GM12801 (cell line): ENCODE data around the gene AFG1L.

ENCODE experiments used
- CTCF ChIP-seq: IDR thresholded peaks from one replicate; pipeline ENCODE4 v1.5.1; 2011; ENCODE audit warnings: control low read depth; ENCODE audit not compliant: insufficient read length; ENCODE audit errors: extremely low read depth

Gene AFG1L

GRCh38 chr6:108359901-108360882, 65.3 kb downstream of the AFG1L start:
- TF ChIP-seq CTCF, result no peak

- no peak for TF ChIP-seq CTCF
Measured at GRCh38 chr6:108360919-108361311, 66.1 kb downstream of the AFG1L start.

GRCh38 chr6:108361312-108361932, 66.6 kb downstream of the AFG1L start:
- no peak for TF ChIP-seq CTCF

- TF ChIP-seq CTCF, result no peak
Measured at GRCh38 chr6:108362455-108362854, 67.6 kb downstream of the AFG1L start.

- no peak for TF ChIP-seq CTCF
Measured at GRCh38 chr6:108363113-108363512, 68.3 kb downstream of the AFG1L start.

- TF ChIP-seq CTCF, result no peak
Measured at GRCh38 chr6:108363889-108364313, 69.0 kb downstream of the AFG1L start.

GRCh38 chr6:108364470-108364869, 69.6 kb downstream of the AFG1L start:
- TF ChIP-seq CTCF, result no peak
